WERI-Rb-1 (cell line): ENCODE results near the gene DAZAP1.

Experiments used
- DNase-seq: peaks from one replicate; pipeline ENCODE4 v3.0.0-alpha.2; 2020
- H3K27ac ChIP-seq: fragments of 250-450 bp; sonication (Bioruptor Pico); 2 replicates; pipeline ENCODE4 v1.5.1; 2020; ENCODE audit warnings: mild to moderate bottlenecking, moderate library complexity
- H3K27me3 ChIP-seq: fragments of 250-450 bp; sonication (Bioruptor Pico); 2 replicates; pipeline ENCODE4 v1.5.1; 2021; ENCODE audit warnings: mild to moderate bottlenecking, low read depth, moderate library complexity; ENCODE audit not compliant: insufficient read depth, severe bottlenecking
- H3K36me3 ChIP-seq: fragments of 250-450 bp; sonication (Bioruptor Pico); 2 replicates; pipeline ENCODE4 v1.5.1; 2020; ENCODE audit warnings: mild to moderate bottlenecking, moderate library complexity
- H3K4me3 ChIP-seq: 2 replicates; pipeline ENCODE4 v1.5.1; 2011; ENCODE audit warnings: low read depth, mild to moderate bottlenecking, control low read depth, low read length
- H3K9me3 ChIP-seq: fragments of 250-450 bp; sonication (Bioruptor Pico); 2 replicates; pipeline ENCODE4 v1.5.1; 2021; ENCODE audit warnings: mild to moderate bottlenecking, moderate library complexity; ENCODE audit not compliant: severe bottlenecking
- TF ChIP-seq, protein P1 (sequence below): IDR thresholded peaks from 2 replicates; pipeline ENCODE4 v1.5.1; 2011; ENCODE audit warnings: low read depth, mild to moderate bottlenecking, control low read depth, inconsistent platforms, low read length

DAZAP1 gene

DNA sequence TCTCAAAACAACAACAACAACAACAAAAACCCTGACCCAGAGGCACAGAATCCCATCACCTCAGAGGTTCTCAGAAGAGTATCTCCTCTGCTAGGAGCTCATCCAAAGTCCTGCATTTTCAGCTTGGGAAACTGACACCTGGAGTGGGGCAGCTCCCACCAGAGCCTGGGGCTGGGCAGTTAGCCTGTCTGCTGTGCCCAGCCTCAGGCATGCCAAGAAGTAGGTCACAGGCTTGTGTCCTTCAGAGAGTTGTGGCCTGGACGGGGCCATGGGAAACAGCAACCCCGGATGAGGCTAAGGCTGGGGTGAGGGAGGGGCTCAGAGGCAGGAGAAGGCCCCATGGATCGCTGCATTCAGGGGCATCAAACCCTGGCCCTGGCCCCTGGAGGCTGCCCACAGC, 21.6 kb upstream of the DAZAP1 start:
- TF ChIP-seq, protein P1, sequence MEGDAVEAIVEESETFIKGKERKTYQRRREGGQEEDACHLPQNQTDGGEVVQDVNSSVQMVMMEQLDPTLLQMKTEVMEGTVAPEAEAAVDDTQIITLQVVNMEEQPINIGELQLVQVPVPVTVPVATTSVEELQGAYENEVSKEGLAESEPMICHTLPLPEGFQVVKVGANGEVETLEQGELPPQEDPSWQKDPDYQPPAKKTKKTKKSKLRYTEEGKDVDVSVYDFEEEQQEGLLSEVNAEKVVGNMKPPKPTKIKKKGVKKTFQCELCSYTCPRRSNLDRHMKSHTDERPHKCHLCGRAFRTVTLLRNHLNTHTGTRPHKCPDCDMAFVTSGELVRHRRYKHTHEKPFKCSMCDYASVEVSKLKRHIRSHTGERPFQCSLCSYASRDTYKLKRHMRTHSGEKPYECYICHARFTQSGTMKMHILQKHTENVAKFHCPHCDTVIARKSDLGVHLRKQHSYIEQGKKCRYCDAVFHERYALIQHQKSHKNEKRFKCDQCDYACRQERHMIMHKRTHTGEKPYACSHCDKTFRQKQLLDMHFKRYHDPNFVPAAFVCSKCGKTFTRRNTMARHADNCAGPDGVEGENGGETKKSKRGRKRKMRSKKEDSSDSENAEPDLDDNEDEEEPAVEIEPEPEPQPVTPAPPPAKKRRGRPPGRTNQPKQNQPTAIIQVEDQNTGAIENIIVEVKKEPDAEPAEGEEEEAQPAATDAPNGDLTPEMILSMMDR, result no peak
- Histone ChIP-seq H3K4me3 (no peak overlapping the region), H3K27me3 (no peaks in the 10 kb centered on the region), H3K9me3 (no peaks in the 10 kb centered on the region), H3K27ac (no peak overlapping the region), H3K36me3 (peaks cover 21% of the 10 kb centered on the region)
- DNase-seq, result no peak

GRCh38 chr19:1386945-1387683, 20.3 kb upstream of the DAZAP1 start:
- H3K4me3 ChIP-seq, result no peak overlapping the region
- DNase-seq, result no peak
- H3K36me3 ChIP-seq, result peaks cover 32% of the 10 kb centered on the region
- TF ChIP-seq, protein P1, result no peak
- no peak overlapping the region for H3K27ac ChIP-seq
- no peaks in the 10 kb centered on the region for H3K27me3 ChIP-seq
- H3K9me3 ChIP-seq, result no peaks in the 10 kb centered on the region

- Histone ChIP-seq H3K4me3 (no peak overlapping the region), H3K36me3 (peaks cover 40% of the 10 kb centered on the region), H3K27me3 (no peaks in the 10 kb centered on the region), H3K27ac (no peak overlapping the region), H3K9me3 (no peaks in the 10 kb centered on the region)
- TF ChIP-seq, protein P1, result no peak
- no peak for DNase-seq
These were observed 19.4 kb upstream of the DAZAP1 start for GRCh38 chr19:1387684-1388636.

DNA sequence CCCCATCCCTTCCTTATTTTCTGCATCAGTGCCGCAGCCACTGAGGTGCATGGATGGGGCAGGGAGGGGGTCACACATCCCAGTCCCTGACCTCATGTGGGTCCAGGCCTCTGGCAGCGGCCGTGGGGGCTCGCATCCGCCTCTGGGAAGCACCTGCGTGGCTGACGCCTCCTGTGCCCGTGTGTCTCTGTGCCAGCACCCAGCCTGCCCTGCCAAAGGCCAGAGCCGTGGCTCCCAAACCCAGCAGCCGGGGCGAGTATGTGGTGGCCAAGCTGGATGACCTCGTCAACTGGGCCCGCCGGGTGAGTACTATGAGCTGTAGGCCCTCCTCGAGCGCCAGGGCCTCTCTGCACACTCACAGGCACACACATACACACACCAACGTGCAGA, 18.8 kb upstream of the DAZAP1 start:
- Histone ChIP-seq H3K36me3 (peaks cover 46% of the 10 kb centered on the region), H3K27ac (no peak overlapping the region), H3K9me3 (no peaks in the 10 kb centered on the region), H3K27me3 (no peaks in the 10 kb centered on the region), H3K4me3 (no peak overlapping the region)
- DNase-seq, result no peak
- TF ChIP-seq, protein P1, result no peak

- peaks cover 44% of the 10 kb centered on the region for H3K36me3 ChIP-seq
- no peak overlapping the region for H3K27ac ChIP-seq
- no peaks in the 10 kb centered on the region for H3K9me3 ChIP-seq
- no peak for DNase-seq
- TF ChIP-seq, protein P1, result no peak
- H3K27me3 ChIP-seq, result no peaks in the 10 kb centered on the region
- no peak overlapping the region for H3K4me3 ChIP-seq
These were observed 18.1 kb upstream of the DAZAP1 start for GRCh38 chr19:1389033-1389940.
